ENCODE measurements around the gene KREMEN2. TPM values are rescaled to one million over a fixed set of nuclear protein-coding genes. Genes with fewer than 3 reads are reported as not detected.
A peak's percentile ranks its signal among the peaks of the same experiment; 100 is the strongest.

Gene KREMEN2
- total RNA-seq, 4 donors from 2014 or later = 1.9 to 3.8 (median 2.5) TPM

- no peak for TF ChIP-seq POLR2A (IDR thresholded peaks at IDR 0.05)
- TF ChIP-seq CTCF (IDR thresholded peaks at IDR 0.05) = no peak
- H3K4me3 ChIP-seq (ENCODE audit: low read depth, poor library complexity, severe bottlenecking) = no peak overlapping the region
- peak; percentile 68 to 95 for DNase-seq (ENCODE audit: low spot score in 2 of 2)
- intact Hi-C loops (cut with DNase I; ENCODE audit: low total_unique reads) = no loop called here
- WGBS, 2 donors = 9 to 16% methylated on average over 23 to 42 of the region's 42 CpGs
These were observed 19.6 kb downstream of the KREMEN2 start for GRCh38 chr16:2983706-2984136.

GRCh38 chr16:2985462-2985861 is 21.4 kb downstream of the KREMEN2 start:
- intact Hi-C loops (cut with DNase I; ENCODE audit: low total_unique reads) = no loop called here
- TF ChIP-seq CTCF (IDR thresholded peaks at IDR 0.05) = no peak
- no peak for TF ChIP-seq POLR2A (IDR thresholded peaks at IDR 0.05)
- H3K4me3 ChIP-seq (ENCODE audit: low read depth, poor library complexity, severe bottlenecking) = no peak overlapping the region
- DNase-seq (ENCODE audit: low spot score in 2 of 2) = no peak
- WGBS, 2 donors = 58 to 61% methylated on average over 9 of the region's 9 CpGs

GRCh38 chr16:2985893-2986355 is 21.8 kb downstream of the KREMEN2 start:
- no peak for DNase-seq (ENCODE audit: low spot score in 2 of 2)
- TF ChIP-seq POLR2A (IDR thresholded peaks at IDR 0.05) (no peak), CTCF (IDR thresholded peaks at IDR 0.05) (no peak)
- H3K4me3 ChIP-seq (ENCODE audit: low read depth, poor library complexity, severe bottlenecking) = no peak overlapping the region
- 50 to 72% methylated on average over 5 to 15 of the region's 15 CpGs for WGBS, 2 donors
- intact Hi-C loops (cut with DNase I; ENCODE audit: low total_unique reads) = no loop called here

- H3K4me3 ChIP-seq (ENCODE audit: low read depth, poor library complexity, severe bottlenecking) = no peak overlapping the region
- no peak for DNase-seq (ENCODE audit: low spot score in 2 of 2)
- no peak for TF ChIP-seq POLR2A (IDR thresholded peaks at IDR 0.05)
- TF ChIP-seq CTCF (IDR thresholded peaks at IDR 0.05) = no peak
- intact Hi-C loops (cut with DNase I; ENCODE audit: low total_unique reads) = no loop called here
- WGBS, 2 donors = 59 to 64% methylated on average over 14 to 15 of the region's 17 CpGs
These were observed 22.6 kb downstream of the KREMEN2 start for GRCh38 chr16:2986623-2987188.

GRCh38 chr16:2987286-2987685 is 23.2 kb downstream of the KREMEN2 start:
- no peak for TF ChIP-seq CTCF (IDR thresholded peaks at IDR 0.05)
- no peak for TF ChIP-seq POLR2A (IDR thresholded peaks at IDR 0.05)
- 74 to 89% methylated on average over 6 of the region's 9 CpGs for WGBS, 2 donors

GRCh38 chr16:2987833-2988232 is 23.8 kb downstream of the KREMEN2 start:
- DNase-seq (ENCODE audit: low spot score in 2 of 2) = no peak
- intact Hi-C loops (cut with DNase I; ENCODE audit: low total_unique reads) = no loop called here
- TF ChIP-seq CTCF (IDR thresholded peaks at IDR 0.05) (no peak), POLR2A (IDR thresholded peaks at IDR 0.05) (no peak)
- no peak overlapping the region for H3K4me3 ChIP-seq (ENCODE audit: low read depth, poor library complexity, severe bottlenecking)
- 35 to 67% methylated on average over 2 to 4 of the region's 8 CpGs for WGBS, 2 donors

More at GRCh38 chr16:2987286-2987685, 23.2 kb downstream of the KREMEN2 start:
- DNase-seq (ENCODE audit: low spot score in 2 of 2) = no peak
- intact Hi-C loops (cut with DNase I; ENCODE audit: low total_unique reads) = no loop called here
- no peak overlapping the region for H3K4me3 ChIP-seq (ENCODE audit: low read depth, poor library complexity, severe bottlenecking)
